Measurements from ENCODE around the gene SFTPB. TPM values are rescaled to one million over a fixed set of nuclear protein-coding genes. Genes with fewer than 3 reads are reported as not detected.
A peak's percentile ranks its signal among the peaks of the same experiment; 100 is the strongest.
"Not testable (repeated sequence)": the region's sequence is repeated elsewhere in the genome, so short reads cannot be mapped to it uniquely, and the experiment has no call there.

The SFTPB gene
- total and polyA plus RNA-seq, 8 donors, result 0.14 to 4,040 (median 1.8) TPM; not detected in 1

DNA sequence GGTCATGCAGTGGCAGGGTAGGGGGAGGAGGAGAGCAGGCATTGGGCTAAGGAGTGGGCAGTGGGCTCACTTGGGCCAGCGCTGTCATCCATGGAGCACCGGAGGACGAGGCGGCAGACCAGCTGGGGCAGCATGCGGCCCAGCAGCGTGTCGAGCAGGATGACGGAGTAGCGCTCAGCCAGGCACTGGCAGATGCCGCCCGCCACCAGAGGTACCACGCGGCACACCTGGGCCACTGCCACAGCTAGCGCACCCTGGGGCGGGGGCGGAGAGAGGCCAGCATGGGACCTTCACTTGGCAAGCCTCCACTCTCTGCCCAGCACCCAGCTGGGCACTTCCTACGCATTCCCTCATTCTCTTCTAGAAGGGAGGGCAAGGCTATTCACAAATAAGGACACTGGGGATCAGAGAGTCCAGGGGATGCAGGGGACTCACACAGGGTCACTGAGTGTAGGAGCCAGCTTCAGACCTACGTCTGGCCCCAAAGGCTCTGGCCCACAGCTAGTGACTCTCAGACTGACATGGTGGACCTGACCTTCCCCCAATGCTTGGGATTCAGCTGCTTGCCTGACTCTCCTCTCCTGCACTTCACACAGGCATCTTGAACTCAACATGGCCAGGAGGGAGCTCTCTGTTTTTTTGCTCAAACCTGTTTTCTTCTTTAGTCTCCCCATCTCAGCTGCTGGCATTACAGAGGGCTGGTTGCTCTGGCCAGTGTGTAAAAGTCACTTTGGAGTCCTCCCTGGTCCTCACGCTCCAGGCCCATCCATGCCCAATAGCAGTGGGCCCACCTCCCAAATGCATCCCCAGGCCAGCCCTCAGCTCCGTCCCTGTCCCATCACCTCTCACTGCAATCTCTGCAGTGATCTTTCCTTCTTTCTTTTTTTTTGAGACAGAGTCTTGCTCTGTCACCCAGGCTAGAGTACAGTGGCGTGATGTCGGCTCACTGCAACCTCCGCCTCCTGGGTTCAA is 4.1 kb downstream of the SFTPB start:
- TF ChIP-seq EP300 (IDR thresholded peaks at IDR 0.05) (no peak), POLR2A (IDR thresholded peaks at IDR 0.05) (no peak), POLR2AphosphoS5 (IDR thresholded peaks at IDR 0.05) (no peak)
- TF ChIP-seq, protein P1, sequence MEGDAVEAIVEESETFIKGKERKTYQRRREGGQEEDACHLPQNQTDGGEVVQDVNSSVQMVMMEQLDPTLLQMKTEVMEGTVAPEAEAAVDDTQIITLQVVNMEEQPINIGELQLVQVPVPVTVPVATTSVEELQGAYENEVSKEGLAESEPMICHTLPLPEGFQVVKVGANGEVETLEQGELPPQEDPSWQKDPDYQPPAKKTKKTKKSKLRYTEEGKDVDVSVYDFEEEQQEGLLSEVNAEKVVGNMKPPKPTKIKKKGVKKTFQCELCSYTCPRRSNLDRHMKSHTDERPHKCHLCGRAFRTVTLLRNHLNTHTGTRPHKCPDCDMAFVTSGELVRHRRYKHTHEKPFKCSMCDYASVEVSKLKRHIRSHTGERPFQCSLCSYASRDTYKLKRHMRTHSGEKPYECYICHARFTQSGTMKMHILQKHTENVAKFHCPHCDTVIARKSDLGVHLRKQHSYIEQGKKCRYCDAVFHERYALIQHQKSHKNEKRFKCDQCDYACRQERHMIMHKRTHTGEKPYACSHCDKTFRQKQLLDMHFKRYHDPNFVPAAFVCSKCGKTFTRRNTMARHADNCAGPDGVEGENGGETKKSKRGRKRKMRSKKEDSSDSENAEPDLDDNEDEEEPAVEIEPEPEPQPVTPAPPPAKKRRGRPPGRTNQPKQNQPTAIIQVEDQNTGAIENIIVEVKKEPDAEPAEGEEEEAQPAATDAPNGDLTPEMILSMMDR (IDR thresholded peaks at IDR 0.05), result no peak
- WGBS, 5 donors, result 92 to 95% (median 94%) methylated on average over 18 to 23 of the region's 23 CpGs
- Histone ChIP-seq H3K27ac (peak overlapping the region in 1 of 5 donors; percentile 47), H3K36me3 (peaks cover 0 to 11% (median 5%) of the 10 kb centered on the region in 4 donors), H3K27me3 (no peaks in the 10 kb centered on the region), H3K4me3 (no peak overlapping the region), H3K4me1 (peaks cover 0 to 17% (median 6%) of the 10 kb centered on the region in 4 donors), H3K9me3 (no peaks in the 10 kb centered on the region)
- no peak for DNase-seq
- intact Hi-C loops (cut with DNase I; ENCODE audit: low total_unique reads), result no loop called here

DNA sequence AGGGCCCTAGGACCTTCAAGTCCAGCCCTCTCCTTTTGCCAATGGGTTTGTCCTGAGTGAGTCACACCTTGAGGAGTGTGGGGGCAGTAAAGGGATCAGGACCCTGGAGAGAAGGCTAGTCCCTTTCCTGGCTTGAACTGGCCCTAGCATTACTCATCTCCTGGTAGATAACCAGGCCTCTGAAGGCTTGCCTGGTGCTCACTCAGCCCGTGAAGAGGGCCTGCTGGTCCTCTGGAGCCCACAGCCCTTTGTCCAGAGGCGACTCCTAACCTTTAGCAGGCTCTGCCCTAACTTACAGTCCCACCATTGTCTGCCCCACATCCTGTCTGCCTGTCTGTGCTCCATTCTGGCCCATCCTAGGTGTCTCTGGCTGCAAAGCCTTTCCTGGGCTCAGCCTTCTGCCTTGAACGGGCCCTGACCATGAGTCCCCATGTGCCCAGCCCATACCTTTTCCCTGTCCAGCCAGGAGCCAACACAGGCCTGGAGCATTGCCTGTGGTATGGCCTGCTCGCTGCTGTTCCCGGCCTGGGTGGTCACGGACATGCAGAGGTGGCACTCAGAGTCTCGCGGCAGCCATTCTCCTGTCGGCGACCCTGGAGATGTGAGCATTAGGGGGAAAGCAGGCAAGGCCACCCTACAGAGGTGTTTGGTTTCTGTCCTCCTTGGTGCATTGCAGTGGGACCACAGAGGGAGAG is 5.0 kb downstream of the SFTPB start:
- Histone ChIP-seq H3K4me3 (no peak overlapping the region), H3K27ac (peak overlapping the region in 3 of 5 donors; percentile 32 to 47 (median 38)), H3K36me3 (peaks cover 2 to 18% (median 12%) of the 10 kb centered on the region in 4 donors), H3K9me3 (no peaks in the 10 kb centered on the region), H3K4me1 (peaks cover 0 to 17% (median 5%) of the 10 kb centered on the region in 4 donors), H3K27me3 (no peaks in the 10 kb centered on the region)
- intact Hi-C loops (cut with DNase I; ENCODE audit: low total_unique reads), result no loop called here
- TF ChIP-seq POLR2A (IDR thresholded peaks at IDR 0.05) (no peak), POLR2AphosphoS5 (IDR thresholded peaks at IDR 0.05) (peak in 1 of 3 donors; percentile 40)
- DNase-seq, result no peak
- WGBS, 5 donors, result 83 to 90% (median 87%) methylated on average over 9 to 10 of the region's 10 CpGs

DNA sequence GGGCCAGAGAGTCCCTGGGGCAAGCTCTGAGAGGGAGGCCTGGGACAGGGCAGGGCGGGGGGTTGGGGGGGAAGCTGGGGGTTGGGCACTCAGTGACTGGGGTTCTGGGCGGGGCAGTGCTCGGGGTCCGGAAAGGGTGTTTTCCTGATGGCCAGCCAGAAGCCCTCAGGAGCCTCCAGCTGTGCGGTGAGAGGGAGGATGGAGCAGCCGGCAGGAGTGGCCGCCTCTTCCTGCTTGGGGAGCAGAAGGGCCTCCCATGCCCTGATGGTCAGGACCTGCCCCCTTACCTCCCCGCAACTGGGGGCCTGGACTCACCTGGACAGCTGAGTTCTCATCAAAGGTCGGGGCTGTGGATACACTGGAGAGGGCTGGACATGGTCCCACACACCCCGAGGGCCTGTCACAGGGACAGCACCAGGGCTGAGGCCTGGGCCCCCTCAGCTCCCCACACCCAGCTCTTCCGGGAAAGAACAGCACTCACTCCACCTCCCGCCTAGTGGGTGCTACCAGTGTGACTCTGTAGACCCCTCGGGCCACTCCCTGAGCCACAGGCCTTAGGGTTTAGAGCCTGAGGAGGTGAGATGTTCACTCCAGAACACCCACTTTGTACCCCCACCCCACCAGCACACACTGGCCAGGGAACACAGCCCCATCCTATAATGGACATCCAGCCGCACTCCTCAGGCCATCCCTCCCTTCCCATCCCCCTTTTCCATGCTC is 6.7 kb downstream of the SFTPB start:
- Histone ChIP-seq H3K36me3 (peaks cover 2 to 34% (median 24%) of the 10 kb centered on the region in 4 donors), H3K27ac (peak overlapping the region in 4 of 5 donors; percentile 35 to 56 (median 36)), H3K27me3 (no peaks in the 10 kb centered on the region), H3K4me1 (peaks cover 0 to 17% (median 4%) of the 10 kb centered on the region in 4 donors), H3K9me3 (no peaks in the 10 kb centered on the region), H3K4me3 (no peak overlapping the region)
- no peak for DNase-seq
- TF ChIP-seq POLR2A (IDR thresholded peaks at IDR 0.05) (no peak), POLR2AphosphoS5 (IDR thresholded peaks at IDR 0.05) (no peak), EP300 (IDR thresholded peaks at IDR 0.05) (no peak)
- TF ChIP-seq, protein P1 (IDR thresholded peaks at IDR 0.05), result no peak
- intact Hi-C loops (cut with DNase I; ENCODE audit: low total_unique reads), result no loop called here
- WGBS, 5 donors, result 70 to 84% (median 79%) methylated on average over 7 to 14 of the region's 14 CpGs

DNA sequence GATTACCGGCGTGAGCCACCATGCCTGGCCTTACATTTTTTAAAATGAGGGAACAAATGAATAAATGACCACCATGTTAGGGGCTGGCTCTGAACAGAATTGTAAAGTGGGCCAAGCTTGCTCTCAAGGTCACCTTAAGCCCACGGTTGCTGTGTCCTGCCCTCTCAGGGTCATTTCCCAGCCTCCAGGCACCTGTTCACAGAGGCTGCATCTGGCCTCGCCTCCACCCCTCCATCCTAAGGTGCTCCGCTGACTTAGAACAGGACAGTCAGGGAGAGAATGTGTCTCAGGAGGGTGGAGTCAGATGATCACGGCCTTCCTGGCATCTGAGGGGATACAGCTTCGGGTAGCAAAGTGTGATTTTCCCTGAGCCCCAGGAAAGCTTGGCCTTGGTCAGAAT is 7.3 kb downstream of the SFTPB start:
- 77 to 87% (median 85%) methylated on average over 4 to 7 of the region's 7 CpGs for WGBS, 5 donors
- intact Hi-C loops (cut with DNase I; ENCODE audit: low total_unique reads), result no loop called here
- Histone ChIP-seq H3K27ac (peak overlapping the region in 2 of 5 donors; percentile 35 to 56), H3K9me3 (no peaks in the 10 kb centered on the region), H3K27me3 (no peaks in the 10 kb centered on the region), H3K4me3 (no peak overlapping the region), H3K4me1 (peaks cover 0 to 17% (median 4%) of the 10 kb centered on the region in 4 donors), H3K36me3 (peaks cover 2 to 40% (median 30%) of the 10 kb centered on the region in 4 donors)
- TF ChIP-seq POLR2A (IDR thresholded peaks at IDR 0.05) (no peak), POLR2AphosphoS5 (IDR thresholded peaks at IDR 0.05) (no peak), EP300 (IDR thresholded peaks at IDR 0.05) (no peak)
- TF ChIP-seq, protein P1 (IDR thresholded peaks at IDR 0.05), result no peak
- no peak for DNase-seq

DNA sequence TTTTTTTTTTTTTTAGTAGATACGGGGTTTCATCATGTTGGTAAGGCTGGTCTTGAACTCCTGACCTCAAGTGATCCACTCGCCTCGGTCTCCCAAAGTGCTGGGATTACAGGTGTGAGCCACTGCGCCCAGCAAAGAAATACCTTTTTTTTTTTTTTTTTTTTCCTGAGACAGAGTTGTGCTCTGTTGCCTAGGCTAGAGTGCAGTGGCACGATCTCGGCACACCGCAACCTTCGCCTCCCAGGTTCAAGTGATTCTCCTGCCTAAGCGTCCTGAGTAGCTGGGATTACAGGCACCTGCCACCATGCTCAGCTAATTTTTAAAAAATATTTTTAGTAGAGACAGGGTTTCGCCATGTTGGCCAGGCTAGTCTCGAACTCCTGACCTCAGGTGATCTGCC is 7.7 kb downstream of the SFTPB start:
- 91 to 98% (median 94%) methylated on average over 11 of the region's 11 CpGs for WGBS, 5 donors
- H3K4me3 ChIP-seq; DNase-seq; H3K27me3 ChIP-seq; H3K9me3 ChIP-seq; intact Hi-C loops (cut with DNase I; ENCODE audit: low total_unique reads): not testable (repeated sequence)
- H3K27ac ChIP-seq, result peak overlapping the region in 1 of 5 donors; percentile 56
- peaks cover 2 to 41% (median 31%) of the 10 kb centered on the region in 4 donors for H3K36me3 ChIP-seq
- peaks cover 0 to 17% (median 4%) of the 10 kb centered on the region in 4 donors for H3K4me1 ChIP-seq
